Measurements from ENCODE around the gene IMPG1. TPM values are rescaled to one million over a fixed set of nuclear protein-coding genes. Genes with fewer than 3 reads are reported as not detected.

IMPG1 gene
- polyA plus RNA-seq, 1 experiment: not detected

DNA sequence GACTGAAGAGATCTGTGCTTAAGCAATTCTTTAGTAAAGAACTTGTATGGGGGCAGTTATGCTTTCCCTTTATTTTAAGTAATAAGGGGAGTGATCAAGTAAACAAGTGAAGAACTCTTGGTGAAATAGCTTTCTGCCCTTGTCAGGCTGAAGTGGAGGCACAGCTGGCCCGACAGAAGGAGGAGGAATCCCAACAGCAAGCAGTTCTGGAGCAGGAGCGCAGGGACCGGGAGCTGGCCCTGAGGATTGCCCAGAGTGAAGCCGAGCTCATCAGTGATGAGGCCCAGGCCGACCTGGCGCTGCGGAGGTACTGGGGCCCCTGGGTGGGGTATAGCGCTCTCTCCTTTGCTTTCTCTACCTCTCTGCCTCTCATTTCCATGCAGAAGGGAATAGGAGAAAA lies 180.1 kb downstream of the IMPG1 start:
- no peak overlapping the region for H3K27ac ChIP-seq (ENCODE audit: low read depth, low read length)
- TF ChIP-seq, protein P1, sequence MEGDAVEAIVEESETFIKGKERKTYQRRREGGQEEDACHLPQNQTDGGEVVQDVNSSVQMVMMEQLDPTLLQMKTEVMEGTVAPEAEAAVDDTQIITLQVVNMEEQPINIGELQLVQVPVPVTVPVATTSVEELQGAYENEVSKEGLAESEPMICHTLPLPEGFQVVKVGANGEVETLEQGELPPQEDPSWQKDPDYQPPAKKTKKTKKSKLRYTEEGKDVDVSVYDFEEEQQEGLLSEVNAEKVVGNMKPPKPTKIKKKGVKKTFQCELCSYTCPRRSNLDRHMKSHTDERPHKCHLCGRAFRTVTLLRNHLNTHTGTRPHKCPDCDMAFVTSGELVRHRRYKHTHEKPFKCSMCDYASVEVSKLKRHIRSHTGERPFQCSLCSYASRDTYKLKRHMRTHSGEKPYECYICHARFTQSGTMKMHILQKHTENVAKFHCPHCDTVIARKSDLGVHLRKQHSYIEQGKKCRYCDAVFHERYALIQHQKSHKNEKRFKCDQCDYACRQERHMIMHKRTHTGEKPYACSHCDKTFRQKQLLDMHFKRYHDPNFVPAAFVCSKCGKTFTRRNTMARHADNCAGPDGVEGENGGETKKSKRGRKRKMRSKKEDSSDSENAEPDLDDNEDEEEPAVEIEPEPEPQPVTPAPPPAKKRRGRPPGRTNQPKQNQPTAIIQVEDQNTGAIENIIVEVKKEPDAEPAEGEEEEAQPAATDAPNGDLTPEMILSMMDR (IDR thresholded peaks at IDR 0.05; ENCODE audit: low read depth, low read length): no peak
- POLR2A ChIA-PET: no interaction called here
- H3K4me3 ChIP-seq (ENCODE audit: low read depth, low read length): no peak overlapping the region
- no peak for DNase-seq (ENCODE audit: low read depth, low spot score)
- CTCF ChIA-PET: interaction anchor here (0.6 to 4.4 kb wide), 26 partner anchors 9 to 1584 kb away, joined by 3 to 87 read pairs (median 10); partner anchors contain the start of gene HTR1B
- no peaks in the 10 kb centered on the region for H3K27me3 ChIP-seq (ENCODE audit: control insufficient read depth, insufficient read depth, low read length)
- no peaks in the 10 kb centered on the region; the same call in 1 of the 2 replicates for H3K9me3 ChIP-seq (ENCODE audit: control insufficient read depth, insufficient read depth, low read length)

- TF ChIP-seq, protein P1 (IDR thresholded peaks at IDR 0.05; ENCODE audit: low read depth, low read length): no peak
- Histone ChIP-seq H3K27me3 (ENCODE audit: control insufficient read depth, insufficient read depth, low read length) (no peaks in the 10 kb centered on the region), H3K27ac (ENCODE audit: low read depth, low read length) (no peak overlapping the region), H3K9me3 (ENCODE audit: control insufficient read depth, insufficient read depth, low read length) (no peaks in the 10 kb centered on the region), H3K4me3 (ENCODE audit: low read depth, low read length) (no peak overlapping the region)
- ChIA-PET POLR2A (no interaction called here), CTCF (interaction anchor here (3.2 kb wide), 1 partner anchor 8 kb away, joined by 35 read pairs; no protein-coding TSS in a partner anchor)
- no peak for DNase-seq (ENCODE audit: low read depth, low spot score)
Measured at GRCh38 chr6:75884822-75885221, 187.6 kb downstream of the IMPG1 start.

- Histone ChIP-seq H3K9me3 (ENCODE audit: control insufficient read depth, insufficient read depth, low read length) (no peaks in the 10 kb centered on the region), H3K27ac (ENCODE audit: low read depth, low read length) (no peak overlapping the region), H3K4me3 (ENCODE audit: low read depth, low read length) (no peak overlapping the region), H3K27me3 (ENCODE audit: control insufficient read depth, insufficient read depth, low read length) (no peaks in the 10 kb centered on the region)
- peak; percentile 21 for DNase-seq (ENCODE audit: low read depth, low spot score)
- POLR2A ChIA-PET: no interaction called here
- TF ChIP-seq, protein P1 (IDR thresholded peaks at IDR 0.05; ENCODE audit: low read depth, low read length): no peak
- CTCF ChIA-PET: interaction anchor here (3.2 kb wide), 1 partner anchor 11 kb away, joined by 35 read pairs; no protein-coding TSS in a partner anchor
Measured at GRCh38 chr6:75882734-75883133, 189.7 kb downstream of the IMPG1 start.

GRCh38 chr6:75880305-75880704 lies 192.2 kb downstream of the IMPG1 start:
- POLR2A ChIA-PET: no interaction called here
- TF ChIP-seq, protein P1 (IDR thresholded peaks at IDR 0.05; ENCODE audit: low read depth, low read length): no peak
- CTCF ChIA-PET: interaction anchor here (1.3 to 7.7 kb wide), 4 partner anchors 12 to 54 kb away, joined by 4 to 87 read pairs (median 7); no protein-coding TSS in a partner anchor
- DNase-seq (ENCODE audit: low read depth, low spot score): no peak
- no peak overlapping the region for H3K27ac ChIP-seq (ENCODE audit: low read depth, low read length)
- H3K4me3 ChIP-seq (ENCODE audit: low read depth, low read length): no peak overlapping the region
- H3K27me3 ChIP-seq (ENCODE audit: control insufficient read depth, insufficient read depth, low read length): no peaks in the 10 kb centered on the region
- H3K9me3 ChIP-seq (ENCODE audit: control insufficient read depth, insufficient read depth, low read length): no peaks in the 10 kb centered on the region

DNA sequence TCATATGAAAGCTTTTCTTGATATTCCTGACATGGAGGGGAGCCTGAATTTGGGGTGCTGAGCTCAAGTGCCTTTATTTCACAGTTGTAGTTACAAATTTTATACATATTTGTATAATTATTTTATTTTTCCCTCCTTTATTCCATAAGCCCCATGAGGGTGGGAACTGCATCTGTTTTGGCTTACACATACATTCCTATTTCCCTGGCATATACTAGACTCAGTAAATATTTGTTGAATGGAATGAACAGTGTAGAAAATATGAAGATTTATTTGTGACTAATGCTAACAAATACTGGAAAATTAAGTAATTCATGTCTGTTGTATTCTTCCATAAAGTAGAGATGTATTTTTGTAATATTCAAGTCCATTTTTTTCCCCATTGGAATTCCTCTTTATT lies 196.3 kb downstream of the IMPG1 start:
- CTCF ChIA-PET: interaction anchor here (1.5 to 7.7 kb wide), 3 partner anchors 16 to 1588 kb away, joined by 4 to 87 read pairs (median 23); no protein-coding TSS in a partner anchor
- TF ChIP-seq, protein P1 (IDR thresholded peaks at IDR 0.05; ENCODE audit: low read depth, low read length): no peak
- DNase-seq (ENCODE audit: low read depth, low spot score): no peak
- POLR2A ChIA-PET: no interaction called here
- Histone ChIP-seq H3K9me3 (ENCODE audit: control insufficient read depth, insufficient read depth, low read length) (no peaks in the 10 kb centered on the region), H3K27me3 (ENCODE audit: control insufficient read depth, insufficient read depth, low read length) (no peaks in the 10 kb centered on the region), H3K27ac (ENCODE audit: low read depth, low read length) (no peak overlapping the region), H3K4me3 (ENCODE audit: low read depth, low read length) (no peak overlapping the region)
